ENCODE measurements around the gene HIC2.
"Not testable (repeated sequence)": the region's sequence is repeated elsewhere in the genome, so short reads cannot be mapped to it uniquely, and the experiment has no call there.

DNA sequence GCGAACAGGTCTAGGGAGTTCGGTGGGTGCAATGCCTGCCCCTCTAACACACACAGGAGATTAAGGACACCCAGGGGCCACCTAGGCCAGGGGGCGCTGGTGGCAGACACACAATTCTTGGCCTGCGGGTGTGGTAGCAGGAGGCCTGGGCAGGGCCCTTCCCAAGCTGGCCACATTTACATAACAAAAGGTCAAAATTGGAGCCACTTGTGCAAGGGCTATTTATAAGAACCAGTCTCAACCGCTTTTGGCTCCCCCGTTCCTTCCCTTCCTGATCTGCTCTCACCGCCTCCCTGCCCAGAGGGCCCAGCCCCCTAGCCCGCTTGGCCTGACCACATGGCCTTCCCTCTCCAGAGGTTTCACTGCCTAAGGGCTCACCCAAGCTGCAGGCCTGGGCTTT lies 75.1 kb downstream of the HIC2 start:
- TF ChIP-seq, protein P1, sequence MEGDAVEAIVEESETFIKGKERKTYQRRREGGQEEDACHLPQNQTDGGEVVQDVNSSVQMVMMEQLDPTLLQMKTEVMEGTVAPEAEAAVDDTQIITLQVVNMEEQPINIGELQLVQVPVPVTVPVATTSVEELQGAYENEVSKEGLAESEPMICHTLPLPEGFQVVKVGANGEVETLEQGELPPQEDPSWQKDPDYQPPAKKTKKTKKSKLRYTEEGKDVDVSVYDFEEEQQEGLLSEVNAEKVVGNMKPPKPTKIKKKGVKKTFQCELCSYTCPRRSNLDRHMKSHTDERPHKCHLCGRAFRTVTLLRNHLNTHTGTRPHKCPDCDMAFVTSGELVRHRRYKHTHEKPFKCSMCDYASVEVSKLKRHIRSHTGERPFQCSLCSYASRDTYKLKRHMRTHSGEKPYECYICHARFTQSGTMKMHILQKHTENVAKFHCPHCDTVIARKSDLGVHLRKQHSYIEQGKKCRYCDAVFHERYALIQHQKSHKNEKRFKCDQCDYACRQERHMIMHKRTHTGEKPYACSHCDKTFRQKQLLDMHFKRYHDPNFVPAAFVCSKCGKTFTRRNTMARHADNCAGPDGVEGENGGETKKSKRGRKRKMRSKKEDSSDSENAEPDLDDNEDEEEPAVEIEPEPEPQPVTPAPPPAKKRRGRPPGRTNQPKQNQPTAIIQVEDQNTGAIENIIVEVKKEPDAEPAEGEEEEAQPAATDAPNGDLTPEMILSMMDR (IDR thresholded peaks at IDR 0.05), result not testable (repeated sequence)
- TF ChIP-seq POLR2A (IDR thresholded peaks at IDR 0.05; ENCODE audit: low read depth); POLR2AphosphoS5 (IDR thresholded peaks at IDR 0.05): not testable (repeated sequence)

Data from esophagus muscularis mucosa (tissue), 3 donors.